Body of pancreas (tissue), 4 donors: Measurements from ENCODE around the gene GOLGA6A.
"Not testable (repeated sequence)": the region's sequence is repeated elsewhere in the genome, so short reads cannot be mapped to it uniquely, and the experiment has no call there.

Source experiments
- POLR2A ChIP-seq, 3 donors: fragments of 450-650 bp; IDR thresholded peaks; one replicate each; pipeline ENCODE4 v1.6.1; 2016; ENCODE audit warnings: antibody characterized with exemption in 3 of 3, mild to moderate bottlenecking in 2 of 3
- TF ChIP-seq, protein P1 (sequence below), 7 experiments: fragments of 450-650 bp in 4 of 7; fragments of 200-600 bp in 3 of 7; sonication (generic) in 3 of 7; IDR thresholded peaks; one replicate each; pipeline ENCODE4 v1.5.1; 2016 to 2019; ENCODE audit warnings: antibody characterized with exemption in 7 of 7

DNA sequence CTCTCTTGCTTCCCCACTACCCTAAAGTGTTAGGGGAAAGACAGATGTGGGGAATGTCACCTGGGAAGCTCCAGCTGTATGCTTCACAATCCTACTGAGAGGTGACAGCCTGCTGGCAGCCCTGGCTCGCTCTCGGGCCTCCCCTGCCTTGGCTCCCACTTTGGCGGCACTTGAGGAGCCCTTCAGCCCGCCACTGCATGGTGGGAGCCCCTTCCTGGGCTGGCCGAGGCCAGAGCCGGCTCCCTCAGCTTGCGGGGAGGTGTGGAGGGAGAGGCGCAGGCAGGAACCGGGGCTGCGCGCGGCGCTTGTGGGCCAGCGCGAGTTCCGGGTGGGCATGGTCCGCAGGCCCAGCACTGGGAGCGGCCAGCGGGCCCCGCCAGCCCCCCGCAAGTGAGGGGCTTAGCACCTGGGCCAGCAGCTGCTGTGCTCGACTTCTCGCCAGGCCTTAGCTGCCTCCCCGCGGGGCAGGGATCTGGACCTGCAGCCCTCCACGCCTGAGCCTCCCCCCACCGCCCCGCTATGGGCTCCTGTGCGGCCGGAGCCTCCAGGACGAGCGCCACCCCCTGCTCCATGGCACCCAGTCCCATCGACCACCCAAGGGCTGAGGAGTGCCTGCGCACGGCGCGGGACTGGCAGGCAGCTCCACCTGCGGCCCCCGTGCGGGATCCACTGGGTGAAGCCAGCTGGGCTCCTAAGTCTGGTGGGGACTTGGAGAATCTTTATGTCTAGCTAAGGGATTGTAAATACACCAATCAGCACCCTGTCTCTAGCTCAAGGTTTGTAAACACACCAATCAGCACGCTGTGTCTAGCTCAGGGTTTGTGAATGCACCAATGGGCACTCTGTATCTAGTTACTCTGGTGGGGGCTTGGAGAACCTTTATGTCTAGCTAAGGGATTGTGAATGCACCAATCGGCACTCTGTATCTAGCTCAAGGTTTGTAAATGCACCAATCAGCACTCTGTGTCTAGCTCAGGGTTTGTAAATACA is 29.8 kb downstream of the GOLGA6A start:
- TF ChIP-seq POLR2A (IDR thresholded peaks at IDR 0.05), result not testable (repeated sequence)
- TF ChIP-seq, protein P1, sequence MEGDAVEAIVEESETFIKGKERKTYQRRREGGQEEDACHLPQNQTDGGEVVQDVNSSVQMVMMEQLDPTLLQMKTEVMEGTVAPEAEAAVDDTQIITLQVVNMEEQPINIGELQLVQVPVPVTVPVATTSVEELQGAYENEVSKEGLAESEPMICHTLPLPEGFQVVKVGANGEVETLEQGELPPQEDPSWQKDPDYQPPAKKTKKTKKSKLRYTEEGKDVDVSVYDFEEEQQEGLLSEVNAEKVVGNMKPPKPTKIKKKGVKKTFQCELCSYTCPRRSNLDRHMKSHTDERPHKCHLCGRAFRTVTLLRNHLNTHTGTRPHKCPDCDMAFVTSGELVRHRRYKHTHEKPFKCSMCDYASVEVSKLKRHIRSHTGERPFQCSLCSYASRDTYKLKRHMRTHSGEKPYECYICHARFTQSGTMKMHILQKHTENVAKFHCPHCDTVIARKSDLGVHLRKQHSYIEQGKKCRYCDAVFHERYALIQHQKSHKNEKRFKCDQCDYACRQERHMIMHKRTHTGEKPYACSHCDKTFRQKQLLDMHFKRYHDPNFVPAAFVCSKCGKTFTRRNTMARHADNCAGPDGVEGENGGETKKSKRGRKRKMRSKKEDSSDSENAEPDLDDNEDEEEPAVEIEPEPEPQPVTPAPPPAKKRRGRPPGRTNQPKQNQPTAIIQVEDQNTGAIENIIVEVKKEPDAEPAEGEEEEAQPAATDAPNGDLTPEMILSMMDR (IDR thresholded peaks at IDR 0.05), result not testable (repeated sequence)
